ENCODE data around the gene FFAR2. TPM values are rescaled to one million over a fixed set of nuclear protein-coding genes. Genes with fewer than 3 reads are reported as not detected.
"Not testable (repeated sequence)": the region's sequence is repeated elsewhere in the genome, so short reads cannot be mapped to it uniquely, and the experiment has no call there.

The FFAR2 gene
- total and polyA plus RNA-seq, 2 donors (not counting 3 experiments of a cell fraction or from before 2014, with no cell fraction given), result not detected

- Histone ChIP-seq H2AFZ (ENCODE audit: low read depth, low read length) (no peak overlapping the region), H4K20me1 (replicated peaks; ENCODE audit: control insufficient read depth, extremely low read depth, insufficient read depth, low read length) (no peaks in the 10 kb centered on the region), H3K4me2 (ENCODE audit: insufficient read depth, low read length) (no peak overlapping the region), H3K79me2 (ENCODE audit: control insufficient read depth, insufficient read depth, low read length) (no peaks in the 10 kb centered on the region), H3K36me3 (ENCODE audit: control insufficient read depth in 2 of 2, extremely low read depth in 1 of 2, insufficient read depth in 2 of 2, low read length in 2 of 2) (no peaks in the 10 kb centered on the region), H3K27me3 (ENCODE audit: control insufficient read depth in 2 of 2, insufficient read depth in 2 of 2, low read length in 2 of 2) (peaks cover 0 to under 1% of the 10 kb centered on the region in 2 experiments), H3K27ac (ENCODE audit: insufficient read depth, low read depth, low read length) (no peak overlapping the region), H3K4me1 (ENCODE audit: control insufficient read depth, extremely low read depth, insufficient read depth, low read length) (no peaks in the 10 kb centered on the region), H3K9me1 (replicated peaks; ENCODE audit: control insufficient read depth, extremely low read depth, insufficient read depth, low read length) (no peaks in the 10 kb centered on the region), H3K9me3 (replicated peaks; ENCODE audit: control insufficient read depth, insufficient read depth, low read length) (no peaks in the 10 kb centered on the region), H3K9ac (replicated peaks; ENCODE audit: extremely low read depth, insufficient read depth, low read length) (no peak overlapping the region), H3K4me3 (replicated peaks in 1 of 3; ENCODE audit: insufficient read depth in 1 of 3, low read depth in 1 of 3, low read length in 3 of 3) (no peak overlapping the region)
- CTCF ChIA-PET, result no interaction called here
- no TSS peak for BruUV-seq (replicated peaks)
- DNase-seq (ENCODE audit: low read depth, low spot score) (no peak), FAIRE-seq (no peak)
- dilution Hi-C loops (cut with MboI; ENCODE audit: extremely low pct_ligation_motif_present, low sequenced_read_pairs) (no loop called here), intact Hi-C loops (cut with micrococcal nuclease) (no loop called here)
- POLR2A ChIA-PET, result no interaction called here
- TF ChIP-seq POLR2A (IDR thresholded peaks at IDR 0.05; ENCODE audit: low read depth, low read length) (no peak), POLR2AphosphoS5 (IDR thresholded peaks at IDR 0.05; ENCODE audit: insufficient read depth, low read depth, low read length) (no peak), JUN (IDR thresholded peaks at IDR 0.05; ENCODE audit: borderline replicate concordance, insufficient read depth, insufficient read length, low read depth) (no peak)
Observed at GRCh38 chr19:35400773-35401100, 47.3 kb upstream of the FFAR2 start.

GRCh38 chr19:35401416-35401815, 46.6 kb upstream of the FFAR2 start:
- POLR2A ChIA-PET; H3K9ac ChIP-seq (replicated peaks; ENCODE audit: extremely low read depth, insufficient read depth, low read length); CTCF ChIA-PET; intact Hi-C loops (cut with micrococcal nuclease); BruUV-seq (replicated peaks); DNase-seq (ENCODE audit: low read depth, low spot score); H4K20me1 ChIP-seq (replicated peaks; ENCODE audit: control insufficient read depth, extremely low read depth, insufficient read depth, low read length); H3K4me1 ChIP-seq (ENCODE audit: control insufficient read depth, extremely low read depth, insufficient read depth, low read length); H3K9me3 ChIP-seq (replicated peaks; ENCODE audit: control insufficient read depth, insufficient read depth, low read length); H3K79me2 ChIP-seq (ENCODE audit: control insufficient read depth, insufficient read depth, low read length); H3K4me3 ChIP-seq (replicated peaks in 1 of 3; ENCODE audit: insufficient read depth in 1 of 3, low read depth in 1 of 3, low read length in 3 of 3); H3K9me1 ChIP-seq (replicated peaks; ENCODE audit: control insufficient read depth, extremely low read depth, insufficient read depth, low read length); dilution Hi-C loops (cut with MboI; ENCODE audit: extremely low pct_ligation_motif_present, low sequenced_read_pairs); H3K27me3 ChIP-seq (ENCODE audit: control insufficient read depth in 2 of 2, insufficient read depth in 2 of 2, low read length in 2 of 2); FAIRE-seq; H3K27ac ChIP-seq (ENCODE audit: insufficient read depth, low read depth, low read length); H3K4me2 ChIP-seq (ENCODE audit: insufficient read depth, low read length); H2AFZ ChIP-seq (ENCODE audit: low read depth, low read length); H3K36me3 ChIP-seq (ENCODE audit: control insufficient read depth in 2 of 2, extremely low read depth in 1 of 2, insufficient read depth in 2 of 2, low read length in 2 of 2): not testable (repeated sequence)
